ENCODE results near the gene MISP3.

MISP3 gene

GRCh38 chr19:14054099-14054498 lies 18.5 kb upstream of the MISP3 start:
- no peak for DNase-seq

- DNase-seq, result no peak
Observed at GRCh38 chr19:14054721-14055120, 17.9 kb upstream of the MISP3 start.

GRCh38 chr19:14055396-14055795 lies 17.2 kb upstream of the MISP3 start:
- no peak for DNase-seq

GRCh38 chr19:14056069-14056666 lies 16.4 kb upstream of the MISP3 start:
- DNase-seq, result peak; percentile 19

- DNase-seq, result no peak
Observed at GRCh38 chr19:14056741-14057356, 15.7 kb upstream of the MISP3 start.

GRCh38 chr19:14058182-14059092 lies 14.1 kb upstream of the MISP3 start:
- no peak for DNase-seq

- peak; percentile 16 for DNase-seq
Observed at GRCh38 chr19:14059093-14059480, 13.5 kb upstream of the MISP3 start.

- peak; percentile 25 for DNase-seq
Observed at GRCh38 chr19:14059652-14060155, 12.9 kb upstream of the MISP3 start.

- DNase-seq, result no peak
Observed at GRCh38 chr19:14061081-14061749, 11.4 kb upstream of the MISP3 start.

GRCh38 chr19:14061751-14062557 lies 10.6 kb upstream of the MISP3 start, which contains the start of gene PALM3:
Gene PALM3 (minus strand): TSS chr19:14062076. CDS start chr19:14061980, 96 bp downstream.
- DNase-seq, result no peak

- no peak for DNase-seq
Observed at GRCh38 chr19:14062558-14062855, 10.1 kb upstream of the MISP3 start.

GRCh38 chr19:14063105-14063504 lies 9.5 kb upstream of the MISP3 start:
- no peak for DNase-seq

GRCh38 chr19:14066134-14066533 lies 6.5 kb upstream of the MISP3 start:
- DNase-seq, result no peak

GRCh38 chr19:14070268-14071050 lies 2.1 kb upstream of the MISP3 start:
- DNase-seq, result no peak

- peak; percentile 79 for DNase-seq
Observed at GRCh38 chr19:14073261-14073924, 807 bp downstream of the MISP3 start.

- DNase-seq, result peak; percentile 58
Observed at GRCh38 chr19:14073925-14074838, 1.6 kb downstream of the MISP3 start.

- no peak for DNase-seq
Observed at GRCh38 chr19:14078411-14078810, 5.8 kb downstream of the MISP3 start.

- DNase-seq, result peak; percentile 100
Observed at GRCh38 chr19:14080887-14081796, 8.6 kb downstream of the MISP3 start.

Measured in NCI-H146 (cell line).